Common myeloid progenitor, CD34-positive (primary cell): Measurements from ENCODE around the gene VTI1A.
A peak's percentile ranks its signal among the peaks of the same experiment; 100 is the strongest.

Source experiments
- CTCF ChIA-PET: fragments of 350-600 bp; sonication (Branson Sonifier 250); formaldehyde crosslinking; loops from one replicate; lab custom pipeline; 2021; ENCODE audit warnings: antibody characterized with exemption; lab: Charles Lee
- POLR2A ChIA-PET: fragments of 350-600 bp; sonication (Branson Sonifier 250); formaldehyde crosslinking; loops from one replicate; lab custom pipeline; 2021; ENCODE audit warnings: antibody characterized with exemption; lab: Charles Lee
- DNase-seq, 3 donors: peaks; one replicate each; pipeline versions ENCODE4 v3.0.0 to v3.0.0-alpha.2; 2013
- H3K27ac ChIP-seq, 2 experiments: 1 replicate in 1 of 2; 2 replicates in 1 of 2; pipeline ENCODE4 v1.7.0; 2013; ENCODE audit warnings: inconsistent platforms in 2 of 2, low read length in 2 of 2, mild to moderate bottlenecking in 2 of 2, low read depth in 1 of 2, moderate library complexity in 1 of 2; ENCODE audit not compliant: severe bottlenecking in 2 of 2, insufficient read depth in 1 of 2, poor library complexity in 1 of 2
- H3K27me3 ChIP-seq, 5 experiments: replicated peaks in 2 of 5; 1 replicate in 3 of 5; 2 replicates in 2 of 5; pipeline versions ENCODE4 v1.6.1 to v1.7.0; 2013; ENCODE audit warnings: low read length in 4 of 5, mild to moderate bottlenecking in 2 of 5, moderate library complexity in 2 of 5, inconsistent platforms in 1 of 5; ENCODE audit not compliant: insufficient read depth in 5 of 5, control insufficient read depth in 4 of 5
- H3K36me3 ChIP-seq, 4 experiments: 1 replicate in 2 of 4; 2 replicates in 2 of 4; pipeline versions ENCODE4 v1.6.1 to v1.7.0; 2013; ENCODE audit warnings: low read length in 3 of 4, control low read depth in 1 of 4, mild to moderate bottlenecking in 1 of 4; ENCODE audit not compliant: control insufficient read depth in 4 of 4, insufficient read depth in 4 of 4
- H3K4me1 ChIP-seq, 4 experiments: 1 replicate in 3 of 4; 2 replicates in 1 of 4; pipeline versions ENCODE4 v1.6.1 to v1.7.1; 2013; ENCODE audit warnings: low read length in 3 of 4, mild to moderate bottlenecking in 3 of 4, control low read depth in 1 of 4, inconsistent platforms in 1 of 4, moderate library complexity in 1 of 4; ENCODE audit not compliant: control insufficient read depth in 4 of 4, insufficient read depth in 4 of 4; ENCODE audit errors: control extremely low read depth in 1 of 4
- H3K4me3 ChIP-seq, 7 experiments: 1 replicate in 4 of 7; 2 replicates in 3 of 7; pipeline versions ENCODE4 v1.5.1 to v1.7.0; 2013; ENCODE audit warnings: mild to moderate bottlenecking in 7 of 7, low read length in 6 of 7, moderate library complexity in 6 of 7, inconsistent platforms in 2 of 7, low read depth in 2 of 7, control low read depth in 1 of 7; ENCODE audit not compliant: insufficient read depth in 4 of 7, control insufficient read depth in 1 of 7; ENCODE audit errors: extremely low read depth in 1 of 7
- H3K9me3 ChIP-seq, 5 experiments: 1 replicate in 4 of 5; 2 replicates in 1 of 5; pipeline versions ENCODE4 v1.6.1 to v1.7.1; 2013; ENCODE audit warnings: low read length in 4 of 5, mild to moderate bottlenecking in 2 of 5, inconsistent platforms in 1 of 5, low read depth in 1 of 5, moderate library complexity in 1 of 5; ENCODE audit not compliant: control insufficient read depth in 4 of 5, insufficient read depth in 2 of 5; ENCODE audit errors: control extremely low read depth in 1 of 5
- WGBS: methylation state at CpG from one replicate; pipeline ENCODE4 v1.1.5; 2013; ENCODE audit not compliant: insufficient coverage; 5-methylcytosine and 5-hydroxymethylcytosine counted together

Gene VTI1A

GRCh38 chr10:112559349-112559748 lies 112.3 kb downstream of the VTI1A start:
- Histone ChIP-seq H3K4me3 (no peak overlapping the region), H3K27me3 (no peaks in the 10 kb centered on the region), H3K27ac (no peak overlapping the region), H3K36me3 (no peaks in the 10 kb centered on the region), H3K4me1 (no peaks in the 10 kb centered on the region), H3K9me3 (no peaks in the 10 kb centered on the region)
- CTCF ChIA-PET = no interaction called here
- 98% methylated on average over 4 of the region's 4 CpGs for WGBS
- no peak for DNase-seq
- POLR2A ChIA-PET = no interaction called here

GRCh38 chr10:112562122-112562521 lies 115.1 kb downstream of the VTI1A start:
- Histone ChIP-seq H3K27ac (no peak overlapping the region), H3K4me3 (no peak overlapping the region), H3K27me3 (no peaks in the 10 kb centered on the region), H3K4me1 (no peaks in the 10 kb centered on the region), H3K36me3 (no peaks in the 10 kb centered on the region), H3K9me3 (no peaks in the 10 kb centered on the region)
- POLR2A ChIA-PET = no interaction called here
- no peak for DNase-seq
- CTCF ChIA-PET = no interaction called here
- WGBS = no CpG with 5 or more reads among the region's 3 CpGs

- Histone ChIP-seq H3K4me3 (no peak overlapping the region), H3K36me3 (no peaks in the 10 kb centered on the region), H3K27ac (no peak overlapping the region), H3K27me3 (no peaks in the 10 kb centered on the region), H3K4me1 (no peaks in the 10 kb centered on the region), H3K9me3 (no peaks in the 10 kb centered on the region)
- POLR2A ChIA-PET = no interaction called here
- WGBS = 99% methylated on average over 12 of the region's 16 CpGs
- CTCF ChIA-PET = no interaction called here
- no peak for DNase-seq
Measured at GRCh38 chr10:112562809-112563663, 116.0 kb downstream of the VTI1A start.

DNA sequence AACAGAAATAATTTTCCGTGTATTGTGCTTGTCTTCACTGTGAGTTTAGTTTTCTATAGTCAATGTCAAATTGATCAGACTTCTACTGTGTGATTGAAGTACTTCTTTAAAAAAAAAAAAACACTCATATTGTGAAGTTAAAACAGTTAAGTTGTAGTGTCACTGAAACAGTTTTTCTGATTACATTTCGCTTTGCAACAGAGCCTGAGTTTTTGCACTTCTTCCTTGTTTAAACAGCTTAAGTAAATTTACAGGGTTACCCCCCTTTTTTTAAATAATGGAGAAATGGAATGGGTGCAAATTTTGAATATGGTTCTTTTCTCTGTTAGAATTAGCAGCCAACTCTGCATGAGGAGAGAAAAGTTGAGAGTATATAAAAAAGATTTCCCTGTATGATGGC lies 117.3 kb downstream of the VTI1A start:
- CTCF ChIA-PET = interaction anchor here (0.7 kb wide), 1 partner anchor 79 kb away, joined by 3 read pairs; no protein-coding TSS in a partner anchor
- peaks cover 0 to 2% (median 0%) of the 10 kb centered on the region in 4 experiments for H3K36me3 ChIP-seq
- no peaks in the 10 kb centered on the region for H3K27me3 ChIP-seq
- WGBS = 100% methylated on average over 1 of the region's 2 CpGs
- H3K4me3 ChIP-seq = no peak overlapping the region
- H3K9me3 ChIP-seq = no peaks in the 10 kb centered on the region
- no peak for DNase-seq
- no peaks in the 10 kb centered on the region for H3K4me1 ChIP-seq
- POLR2A ChIA-PET = no interaction called here
- H3K27ac ChIP-seq = no peak overlapping the region

GRCh38 chr10:112565434-112566053 lies 118.5 kb downstream of the VTI1A start:
- no peaks in the 10 kb centered on the region for H3K9me3 ChIP-seq
- ChIA-PET CTCF (no interaction called here), POLR2A (no interaction called here)
- peaks cover 0 to 2% (median 0%) of the 10 kb centered on the region in 4 experiments for H3K36me3 ChIP-seq
- no peaks in the 10 kb centered on the region for H3K27me3 ChIP-seq
- no peak overlapping the region for H3K27ac ChIP-seq
- no peaks in the 10 kb centered on the region for H3K4me1 ChIP-seq
- peak; percentile 60 to 82 (median 79) for DNase-seq
- WGBS = no CpG with 5 or more reads among the region's 4 CpGs
- no peak overlapping the region for H3K4me3 ChIP-seq

DNA sequence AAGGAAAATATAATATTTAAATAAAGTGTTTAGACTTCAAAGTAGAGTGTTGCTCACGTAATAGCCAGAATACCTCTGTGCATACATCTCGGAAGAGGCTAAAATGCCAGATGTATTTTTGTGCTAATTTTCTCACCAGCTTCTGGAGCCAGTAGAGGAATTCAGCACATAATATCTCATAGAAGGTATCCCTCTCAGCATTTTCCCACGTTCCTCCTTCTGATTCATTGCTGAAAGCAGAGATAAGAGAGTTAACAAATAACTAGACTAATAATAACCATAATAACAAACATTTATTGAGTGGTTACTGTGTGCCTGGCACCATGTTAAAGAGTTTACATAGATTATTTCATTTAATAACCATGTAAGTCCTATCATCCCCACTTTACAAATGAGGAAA lies 123.6 kb downstream of the VTI1A start:
- Histone ChIP-seq H3K27ac (no peak overlapping the region), H3K9me3 (no peaks in the 10 kb centered on the region), H3K27me3 (no peaks in the 10 kb centered on the region), H3K36me3 (peaks cover 0 to 2% (median 0%) of the 10 kb centered on the region in 4 experiments), H3K4me3 (no peak overlapping the region), H3K4me1 (no peaks in the 10 kb centered on the region)
- 100% methylated on average over 2 of the region's 3 CpGs for WGBS
- DNase-seq = no peak
- ChIA-PET CTCF (no interaction called here), POLR2A (no interaction called here)

DNA sequence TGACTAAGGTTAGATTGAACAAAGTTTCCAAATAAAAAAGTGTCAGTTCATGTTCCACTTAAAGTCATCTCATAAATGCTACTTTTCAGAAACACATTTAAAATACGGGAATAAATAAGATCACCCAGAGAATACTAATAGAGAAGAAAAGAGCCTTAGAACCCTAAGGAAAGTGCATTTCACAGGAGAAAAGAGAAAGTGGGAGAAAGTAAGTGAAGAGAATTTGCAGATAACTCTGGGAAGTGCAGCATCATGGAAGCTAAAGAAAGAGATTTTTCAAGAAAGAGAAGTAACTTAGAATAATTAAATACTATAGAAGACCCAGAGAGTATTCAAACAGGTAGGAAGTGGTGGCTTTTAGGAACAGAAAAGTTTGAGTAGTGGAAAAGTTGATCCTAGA lies 132.6 kb downstream of the VTI1A start:
- Histone ChIP-seq H3K36me3 (peaks cover 0 to 3% (median 0%) of the 10 kb centered on the region in 4 experiments), H3K4me1 (no peaks in the 10 kb centered on the region), H3K27ac (no peak overlapping the region), H3K4me3 (no peak overlapping the region), H3K9me3 (no peaks in the 10 kb centered on the region), H3K27me3 (no peaks in the 10 kb centered on the region)
- DNase-seq = no peak
- POLR2A ChIA-PET = no interaction called here
- no CpG with 5 or more reads among the region's 1 CpG for WGBS
- CTCF ChIA-PET = no interaction called here
